HG03159 (cell line): Measurements from ENCODE around the gene EEFSEC.

Source experiments
- ATAC-seq: cut with Tn5 transposase; IDR thresholded peaks from one replicate; pipeline ENCODE4 v1.9.1; 2021; ENCODE audit warnings: mild to moderate bottlenecking, moderate library complexity; ENCODE audit not compliant: unreplicated experiment

Gene EEFSEC

GRCh38 chr3:128240232-128240631 is 87.0 kb downstream of the EEFSEC start:
- no peak for ATAC-seq

GRCh38 chr3:128241741-128242140 is 88.5 kb downstream of the EEFSEC start:
- ATAC-seq: no peak

- no peak for ATAC-seq
These were observed 89.7 kb downstream of the EEFSEC start for GRCh38 chr3:128242818-128243601.

- ATAC-seq: no peak
These were observed 90.6 kb downstream of the EEFSEC start for GRCh38 chr3:128243602-128244504.

GRCh38 chr3:128245460-128245859 is 92.2 kb downstream of the EEFSEC start:
- ATAC-seq: no peak

- ATAC-seq: no peak
These were observed 94.6 kb downstream of the EEFSEC start for GRCh38 chr3:128247666-128248409.

GRCh38 chr3:128252083-128252482 is 98.8 kb downstream of the EEFSEC start:
- ATAC-seq: no peak

GRCh38 chr3:128253150-128253549 is 99.9 kb downstream of the EEFSEC start:
- ATAC-seq: no peak

GRCh38 chr3:128254066-128254590 is 100.8 kb downstream of the EEFSEC start:
- no peak for ATAC-seq

GRCh38 chr3:128254967-128255366 is 101.7 kb downstream of the EEFSEC start:
- no peak for ATAC-seq

GRCh38 chr3:128256131-128256530 is 102.8 kb downstream of the EEFSEC start:
- no peak for ATAC-seq

GRCh38 chr3:128257632-128258031 is 104.4 kb downstream of the EEFSEC start:
- no peak for ATAC-seq

GRCh38 chr3:128260275-128260674 is 107.0 kb downstream of the EEFSEC start:
- no peak for ATAC-seq

GRCh38 chr3:128262457-128262856 is 109.2 kb downstream of the EEFSEC start:
- no peak for ATAC-seq

GRCh38 chr3:128263118-128263517 is 109.8 kb downstream of the EEFSEC start:
- ATAC-seq: no peak

- ATAC-seq: no peak
These were observed 110.7 kb downstream of the EEFSEC start for GRCh38 chr3:128263946-128264345.

- ATAC-seq: no peak
These were observed 113.2 kb downstream of the EEFSEC start for GRCh38 chr3:128266453-128266852.

- no peak for ATAC-seq
These were observed 114.3 kb downstream of the EEFSEC start for GRCh38 chr3:128267541-128267940.

GRCh38 chr3:128269006-128269775 is 115.9 kb downstream of the EEFSEC start:
- no peak for ATAC-seq

- ATAC-seq: no peak
These were observed 116.5 kb downstream of the EEFSEC start for GRCh38 chr3:128269796-128270195.
